Measurements from ENCODE around the gene KRTAP10-2.

DNA sequence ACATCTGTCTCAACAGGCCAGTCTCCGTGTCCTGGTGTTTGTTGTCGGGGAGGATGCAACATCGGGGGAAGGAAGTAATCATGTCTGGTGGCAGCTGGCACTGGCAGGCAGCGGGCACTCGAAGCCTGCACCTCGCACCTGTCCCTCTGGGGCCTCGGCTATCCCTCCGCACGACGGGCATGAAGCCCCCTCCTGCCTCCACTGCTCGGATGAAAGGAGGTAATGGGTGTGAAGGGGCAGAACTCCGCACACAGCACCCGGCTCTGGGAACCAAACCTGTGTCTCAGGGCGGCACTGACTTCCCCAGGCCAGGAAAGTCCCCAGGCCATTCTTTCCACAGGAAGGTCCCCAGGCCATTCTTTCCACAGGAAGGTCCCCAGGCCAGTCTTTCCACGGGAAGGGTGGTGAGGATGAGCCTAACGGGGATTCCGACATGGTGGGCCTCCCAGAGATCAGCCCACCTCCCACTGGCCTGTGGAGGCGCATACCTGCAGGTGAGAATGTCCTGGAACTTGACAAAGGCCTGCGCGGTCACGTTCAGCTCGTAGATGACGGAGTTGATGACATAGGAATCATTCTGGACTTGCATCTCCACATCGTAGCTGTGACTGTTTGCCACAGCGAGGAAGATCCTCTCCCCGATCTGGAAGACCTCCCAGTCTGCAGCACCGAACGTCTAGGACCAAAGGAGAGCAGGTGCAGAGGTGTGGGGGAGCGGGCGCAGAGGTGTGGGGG lies 42.4 kb downstream of the KRTAP10-2 start:
- TF ChIP-seq POLR2A (IDR thresholded peaks at IDR 0.05; ENCODE audit: low read length) (no peak), GATA1 (IDR thresholded peaks at IDR 0.05; ENCODE audit: low read depth, low read length) (no peak)

Measured in erythroblast (primary cell).